Erythroblast (primary cell): ENCODE data around the gene AKNA.

Source experiments
- GATA1 ChIP-seq: IDR thresholded peaks from 2 replicates; pipeline ENCODE4 v1.6.1; 2011; ENCODE audit warnings: low read depth, mild to moderate bottlenecking, control low read depth, low read length, moderate library complexity
- POLR2A ChIP-seq: IDR thresholded peaks from 2 replicates; pipeline ENCODE4 v1.6.1; 2011; ENCODE audit warnings: mild to moderate bottlenecking, low read length

DNA sequence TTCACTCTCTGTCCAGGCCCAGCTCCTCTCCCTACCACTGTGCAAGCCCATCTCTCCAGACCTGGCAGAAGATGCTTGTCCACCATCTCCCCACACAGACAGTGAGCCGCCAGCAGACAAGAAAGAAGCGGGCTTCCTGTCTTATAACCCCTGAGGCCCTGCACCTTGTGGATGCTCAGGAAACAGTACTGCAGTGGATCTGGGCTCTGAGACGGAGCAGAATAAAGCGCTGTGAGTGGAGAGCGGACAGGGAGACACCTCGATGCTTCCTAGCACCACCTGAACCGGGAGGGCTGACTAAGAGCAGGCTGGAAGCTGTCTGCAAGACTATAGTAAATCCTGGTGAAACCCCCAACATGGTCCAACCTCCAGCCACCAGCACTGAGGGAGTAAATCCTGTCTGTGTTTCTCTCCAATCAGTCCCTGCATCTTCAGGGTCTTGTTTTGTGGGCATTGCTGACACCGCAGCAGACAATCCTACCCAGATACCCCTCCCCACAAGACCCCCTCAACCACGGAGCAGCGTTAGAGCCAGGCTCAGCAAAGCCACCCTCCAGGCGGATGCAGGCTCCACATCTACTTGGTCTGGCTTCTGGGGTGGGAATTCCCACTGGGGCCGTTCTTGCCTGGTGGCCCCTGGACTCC, 39.4 kb downstream of the AKNA start:
- TF ChIP-seq POLR2A (no peak), GATA1 (no peak)
